Limb (tissue), 2 donors: ENCODE results near the gene TPCN1.
A peak's percentile ranks its signal among the peaks of the same experiment; 100 is the strongest.

ENCODE experiments used
- DNase-seq, 2 donors: peaks; one replicate each; pipeline ENCODE4 v3.0.0-alpha.2; 2016; ENCODE audit errors: extremely low spot score in 2 of 2

The TPCN1 gene

DNA sequence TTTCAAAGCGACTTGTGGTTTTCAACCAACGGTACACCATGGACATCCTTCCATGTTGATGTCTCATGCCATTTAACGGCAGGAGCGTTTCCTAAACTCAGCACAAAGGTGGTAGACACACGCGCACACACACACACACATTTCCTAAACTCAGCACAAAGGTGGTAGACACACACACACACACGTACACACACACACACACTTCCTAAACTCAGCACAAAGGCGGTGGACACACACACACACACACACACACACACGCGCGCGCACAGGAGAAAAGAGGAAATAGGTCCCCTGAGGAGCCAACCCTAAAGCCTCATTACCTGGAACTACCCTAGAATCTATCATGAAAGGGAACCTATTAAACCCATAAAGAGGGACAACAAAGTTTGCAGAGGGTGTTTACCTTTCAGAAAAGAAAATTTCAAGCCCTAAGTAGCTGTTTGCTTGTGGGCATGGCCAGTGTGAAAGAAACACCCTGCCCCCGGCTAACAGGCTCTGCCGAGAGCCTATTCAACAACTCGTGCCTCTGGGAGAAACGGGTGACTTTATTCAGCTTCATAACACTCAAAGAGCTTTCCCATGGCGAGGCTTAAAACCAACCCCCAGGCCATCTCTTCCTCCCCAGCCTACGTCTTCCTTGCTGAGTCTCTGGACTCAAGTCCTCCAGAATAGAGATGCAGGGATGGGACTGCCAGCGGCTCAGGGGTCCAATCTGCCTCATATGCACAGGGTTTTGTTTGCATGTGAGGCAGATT is 81.8 kb downstream of the TPCN1 start:
- DNase-seq: no peak

DNA sequence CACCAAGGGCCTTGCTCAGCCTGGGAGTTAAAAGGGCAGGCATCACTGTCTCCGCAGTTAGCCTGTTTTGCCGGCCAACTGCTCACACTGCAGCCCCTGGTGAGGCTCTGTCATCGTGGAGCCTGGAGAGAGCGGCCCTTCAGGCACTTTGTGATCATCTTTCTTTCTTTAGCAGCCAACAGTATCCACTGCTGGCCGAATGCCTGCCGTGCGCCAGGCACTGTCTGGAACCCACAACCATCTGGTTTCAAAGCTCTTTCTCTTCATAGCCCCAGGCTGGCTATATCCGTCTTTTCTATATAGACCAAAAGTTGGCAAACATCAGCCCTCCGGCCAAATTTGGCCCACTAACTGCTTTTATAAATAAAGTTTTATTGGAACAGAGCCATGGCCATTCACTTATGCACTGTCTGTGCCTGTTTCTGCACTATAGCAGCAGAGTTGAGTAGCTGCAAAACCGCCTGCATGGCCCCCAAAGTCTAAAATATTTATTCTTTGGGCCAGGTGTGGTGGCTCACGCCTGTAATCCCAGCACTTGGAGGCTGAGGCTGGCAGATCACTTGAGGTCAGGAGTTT is 84.1 kb downstream of the TPCN1 start:
- DNase-seq: no peak

DNA sequence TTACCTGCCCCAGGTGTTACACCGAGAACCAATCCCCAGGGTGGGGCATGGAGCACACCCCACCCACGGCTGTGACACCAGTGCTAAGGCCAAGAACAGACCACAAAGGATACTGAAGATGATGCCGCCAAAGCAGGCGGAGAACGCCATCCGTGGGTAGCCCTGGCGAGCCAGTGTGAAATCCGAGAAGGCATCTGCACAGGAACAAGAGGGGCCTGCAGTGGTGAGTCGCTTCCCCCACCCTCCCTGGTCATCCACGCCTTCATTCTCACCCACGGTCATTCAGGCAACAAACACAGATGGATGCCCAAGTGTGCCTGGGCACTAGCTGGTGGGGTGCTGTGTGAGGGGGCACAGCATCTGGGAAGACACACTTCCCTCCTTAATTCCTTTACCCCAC is 85.1 kb downstream of the TPCN1 start:
- no peak for DNase-seq

DNA sequence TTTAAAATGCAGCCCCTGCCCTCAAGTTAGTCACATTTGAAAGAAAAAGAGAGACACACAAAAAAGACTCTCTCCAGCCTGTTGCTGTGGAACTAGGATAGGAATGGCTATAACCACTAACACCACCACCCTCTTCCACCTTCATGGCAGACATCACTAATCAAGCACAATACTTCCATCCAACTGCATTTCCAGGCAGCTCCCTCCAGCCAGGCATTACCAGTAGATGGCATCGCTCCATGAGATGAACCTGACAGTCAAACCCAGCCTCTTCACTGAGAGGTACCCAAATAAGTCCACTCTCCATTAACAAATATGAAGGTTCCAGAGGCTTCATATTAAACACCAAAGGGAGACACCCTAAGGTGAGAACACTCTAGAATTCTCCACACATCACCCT is 89.2 kb downstream of the TPCN1 start:
- no peak for DNase-seq

DNA sequence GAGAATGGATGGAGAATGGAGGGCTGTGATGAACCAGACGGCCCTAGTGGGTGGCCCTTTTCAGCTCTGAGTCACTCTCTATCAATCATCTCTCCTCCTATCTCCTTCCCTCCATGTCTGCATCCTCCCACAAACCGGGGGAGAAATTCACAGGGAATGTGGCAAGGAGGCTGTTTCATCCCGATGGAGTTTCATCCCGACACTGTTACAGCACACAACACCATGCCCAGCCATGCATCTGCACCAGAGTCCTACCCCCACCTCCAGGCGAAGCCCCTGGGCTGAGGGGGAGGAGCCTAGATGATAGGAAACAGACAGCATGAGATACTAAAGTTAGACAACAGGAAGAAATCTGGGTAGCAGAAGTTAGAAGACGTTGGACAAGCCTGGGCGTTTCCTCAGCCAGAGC is 92.9 kb downstream of the TPCN1 start:
- DNase-seq: no peak

DNA sequence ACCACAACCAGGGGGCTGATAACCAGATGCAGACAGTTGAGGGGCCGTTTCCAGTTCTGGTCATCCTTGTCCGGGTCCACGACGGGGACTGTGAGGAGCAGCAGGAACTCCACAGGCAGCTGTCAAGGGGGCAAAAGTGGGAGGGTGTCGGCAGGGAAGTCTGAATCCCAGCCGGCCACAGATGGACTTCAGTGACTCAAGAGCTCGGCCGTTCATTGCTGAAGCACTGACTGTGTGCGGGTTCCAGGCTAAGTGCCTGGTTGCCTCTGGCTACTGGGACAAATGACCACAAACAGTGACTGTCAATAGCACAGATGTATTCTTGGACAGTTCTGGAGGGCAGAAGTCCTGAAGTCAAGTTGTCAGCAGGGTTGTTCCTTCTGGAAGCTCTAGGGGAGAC is 94.1 kb downstream of the TPCN1 start:
- no peak for DNase-seq

DNA sequence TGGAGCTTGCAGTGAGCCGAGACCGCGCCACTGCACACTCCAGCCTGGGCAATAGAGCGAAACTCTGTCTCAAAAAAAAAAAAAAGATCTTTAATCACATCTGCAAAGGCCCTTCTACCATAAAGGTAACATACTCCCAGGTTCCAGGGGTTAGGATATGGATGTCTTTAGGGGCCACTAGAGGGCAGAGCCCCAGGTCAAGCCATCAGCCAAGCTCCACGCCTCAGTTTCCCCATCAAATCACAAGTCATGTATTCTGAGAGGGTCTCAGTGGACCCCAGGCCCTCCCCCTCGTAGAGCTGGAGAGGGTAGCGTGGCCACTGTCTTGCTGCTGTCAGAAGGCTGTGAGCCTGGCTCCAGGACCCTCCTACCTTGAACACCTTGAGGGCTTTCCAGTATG is 94.9 kb downstream of the TPCN1 start:
- DNase-seq: no peak

DNA sequence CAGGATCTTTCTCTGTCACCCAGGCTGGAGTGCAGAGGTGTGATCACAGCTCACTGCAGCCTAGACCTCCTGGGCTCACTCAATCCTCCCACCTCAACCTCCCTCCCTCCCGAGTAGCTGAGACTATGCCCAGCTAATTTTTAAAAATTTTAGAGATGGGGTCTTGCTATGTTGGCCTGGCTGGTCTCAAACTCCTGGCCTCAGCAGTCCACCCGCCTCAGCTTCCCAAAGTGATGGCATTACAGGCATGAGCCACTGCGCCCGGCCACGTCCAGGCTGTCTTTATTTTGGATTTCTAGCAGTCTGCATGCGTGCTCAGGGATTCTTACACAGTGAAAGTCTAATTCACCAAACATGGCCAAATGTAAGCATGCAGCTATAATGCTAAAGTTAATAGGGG is 95.9 kb downstream of the TPCN1 start:
- no peak for DNase-seq

DNA sequence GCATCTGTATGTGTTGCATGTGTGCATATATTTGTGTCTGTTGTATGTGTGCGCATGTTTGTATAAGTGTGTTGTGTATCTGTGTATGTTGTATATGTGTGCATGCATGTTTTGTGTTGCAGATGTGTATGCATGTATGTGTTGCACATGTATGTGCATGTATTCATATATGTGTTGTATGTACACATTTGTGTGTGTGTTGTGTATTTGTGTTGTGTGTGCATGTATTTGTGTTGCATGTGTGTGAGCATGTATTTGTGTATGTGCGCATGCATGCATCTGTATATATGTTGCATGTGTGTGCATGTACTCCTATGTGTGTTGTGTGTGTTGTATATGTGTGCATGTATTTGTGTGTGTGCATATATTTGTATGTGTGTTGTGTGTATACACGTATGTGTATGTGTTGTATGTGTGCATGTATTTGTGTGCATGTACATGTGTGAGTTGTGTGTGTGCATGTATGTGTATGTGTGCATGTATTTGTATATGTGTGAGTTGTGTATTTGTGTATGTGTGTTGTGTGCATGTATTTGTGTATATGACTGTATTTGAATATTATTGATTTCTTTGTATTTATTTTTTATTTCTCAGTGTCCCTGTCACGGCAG is 96.9 kb downstream of the TPCN1 start:
- DNase-seq: no peak

DNA sequence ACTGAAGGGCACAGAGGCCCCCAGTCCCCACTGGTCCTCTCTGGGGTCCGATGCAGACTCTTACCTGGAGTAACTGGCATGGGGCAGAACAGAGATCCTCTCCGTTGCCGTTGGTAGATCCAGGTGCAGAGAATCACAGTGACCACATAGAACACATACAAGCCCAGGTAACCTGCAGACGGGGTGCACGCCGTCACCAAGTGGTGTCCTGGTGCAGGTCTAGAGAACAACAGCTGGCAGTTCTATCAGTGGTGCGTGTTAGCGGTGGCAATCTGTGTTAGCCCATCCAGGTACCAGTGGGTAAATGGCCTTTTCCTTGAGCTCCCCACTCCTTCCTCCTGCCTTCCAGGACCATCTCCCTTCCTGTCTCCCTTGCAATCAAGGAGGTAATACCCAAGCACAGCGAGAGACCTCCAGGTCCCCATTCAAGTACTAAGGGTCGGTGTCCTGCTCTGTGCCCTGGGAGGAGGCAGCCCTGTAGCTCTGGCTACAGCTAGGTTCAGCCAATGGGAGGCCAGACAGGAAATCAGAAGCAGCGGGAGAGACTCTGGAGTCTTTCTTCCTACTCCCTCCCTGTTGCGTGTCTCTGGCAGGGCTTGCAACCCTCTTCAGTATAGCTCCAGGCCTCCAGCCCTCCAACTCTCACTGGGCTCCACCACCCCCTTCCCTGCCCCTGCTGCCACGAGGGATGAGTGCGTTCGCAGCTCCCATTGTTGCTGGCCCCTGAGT is 97.8 kb downstream of the TPCN1 start:
- no peak for DNase-seq

DNA sequence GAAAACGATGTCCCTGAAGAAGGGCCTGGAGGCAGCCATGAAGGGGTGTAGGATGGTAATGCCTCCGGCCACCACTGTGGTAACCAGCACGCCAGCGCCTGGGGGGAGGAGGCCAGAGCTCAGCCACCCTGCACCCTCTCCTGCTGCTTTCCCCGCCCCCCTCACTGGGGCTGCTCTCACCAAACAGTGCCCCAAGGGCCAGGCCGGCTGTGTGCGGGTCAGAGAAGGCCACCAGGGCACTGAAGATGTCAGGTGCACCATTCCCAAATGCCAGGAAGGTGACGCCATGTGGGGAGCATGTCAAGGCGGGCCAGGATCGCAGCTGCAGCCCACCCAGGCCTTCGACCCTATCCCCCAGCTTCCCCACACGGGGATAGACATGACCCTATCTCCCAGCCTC is 99.1 kb downstream of the TPCN1 start:
- DNase-seq: no peak

DNA sequence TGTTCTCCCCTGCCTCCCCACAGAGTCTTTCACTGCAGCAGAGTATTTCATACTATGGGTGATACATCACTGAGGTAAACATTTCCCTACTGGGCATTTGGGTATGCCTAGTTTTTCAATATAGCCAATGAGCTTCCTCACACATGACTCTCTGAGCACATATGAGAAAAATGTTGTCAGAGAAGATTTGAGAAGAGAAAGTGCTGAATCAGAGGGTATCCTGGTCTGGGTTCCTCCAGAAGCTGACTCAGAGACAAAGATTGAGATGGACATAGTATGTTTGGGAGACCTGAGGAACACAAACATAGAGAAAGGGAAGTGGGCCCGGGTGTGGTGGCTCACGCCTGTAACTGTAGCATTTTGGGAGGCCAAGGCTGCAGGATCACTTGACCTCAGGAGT is 101.1 kb downstream of the TPCN1 start:
- DNase-seq: no peak

DNA sequence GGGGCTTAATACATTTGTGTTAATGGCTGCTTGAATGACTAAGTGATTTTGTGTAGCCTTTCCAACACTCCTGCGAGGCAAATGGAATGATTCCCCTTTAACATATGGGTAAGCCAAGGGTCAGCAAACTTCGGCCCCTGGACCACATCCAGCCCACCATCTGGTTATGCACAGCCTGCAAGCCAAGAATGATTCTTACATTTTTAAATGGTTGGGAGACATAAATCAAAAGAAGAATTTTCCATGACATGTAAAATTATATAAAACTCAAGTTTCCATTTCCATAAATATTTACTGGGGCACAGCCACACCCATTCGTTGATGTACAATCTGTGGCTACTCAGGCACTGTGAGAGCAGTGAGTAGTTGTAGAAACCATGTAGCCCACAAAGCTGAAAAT is 104.7 kb downstream of the TPCN1 start:
- peak in 1 of 2 donors; percentile 33 for DNase-seq

DNA sequence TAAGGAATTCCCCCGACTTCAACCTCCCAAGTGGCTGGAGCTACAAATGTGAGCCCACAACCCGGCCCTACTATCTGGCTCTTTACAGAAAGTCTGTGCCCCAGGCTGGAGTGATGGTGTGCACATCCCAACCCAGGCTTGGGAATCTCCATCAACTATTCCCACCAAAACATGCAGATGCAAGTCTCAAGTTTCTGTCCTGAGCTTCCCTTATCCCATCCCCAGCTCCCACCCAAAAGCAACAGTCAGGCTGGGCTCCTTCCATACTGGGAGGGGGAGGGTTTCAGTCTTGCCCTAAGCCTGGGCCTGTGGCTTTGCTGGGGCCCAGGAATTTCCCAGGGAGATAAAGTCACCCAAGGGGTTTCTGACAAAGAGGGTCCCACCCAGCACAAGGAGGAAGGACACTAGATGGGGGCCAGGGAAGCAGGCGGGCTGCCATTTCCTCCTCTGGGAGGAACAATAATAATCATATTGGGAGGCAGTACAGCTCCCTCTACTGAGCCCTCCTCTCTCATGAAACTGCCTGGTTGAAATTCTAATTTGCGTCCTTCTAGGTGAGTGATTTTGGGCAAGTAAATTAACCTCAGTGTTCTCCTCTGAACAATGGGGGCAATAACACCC is 105.6 kb downstream of the TPCN1 start:
- no peak for DNase-seq

DNA sequence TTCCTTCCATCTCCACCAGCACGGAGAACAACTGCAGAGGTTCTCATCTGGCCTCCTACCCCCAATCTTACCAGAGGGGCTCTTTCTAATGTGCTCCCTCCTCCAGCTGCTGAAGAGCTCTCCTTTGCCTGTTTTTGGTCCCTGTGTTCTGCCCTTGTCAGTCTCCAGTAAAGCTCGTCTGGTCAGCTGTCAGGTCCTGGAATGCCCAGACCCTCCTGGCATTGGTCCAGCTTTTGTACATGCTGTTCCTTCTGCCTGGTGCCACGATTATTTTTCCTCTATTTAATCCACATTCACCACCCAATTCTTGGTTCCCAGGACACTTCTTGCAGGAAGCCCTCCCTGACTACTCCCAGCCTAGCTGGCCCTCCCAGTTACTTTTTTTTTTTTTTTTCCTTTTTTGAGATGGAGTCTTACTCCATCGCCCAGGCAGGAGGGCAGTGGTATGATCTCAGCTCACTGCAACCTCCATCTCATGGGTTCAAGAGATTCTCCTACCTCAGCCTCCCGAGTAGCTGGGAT is 107.2 kb downstream of the TPCN1 start:
- DNase-seq: no peak

DNA sequence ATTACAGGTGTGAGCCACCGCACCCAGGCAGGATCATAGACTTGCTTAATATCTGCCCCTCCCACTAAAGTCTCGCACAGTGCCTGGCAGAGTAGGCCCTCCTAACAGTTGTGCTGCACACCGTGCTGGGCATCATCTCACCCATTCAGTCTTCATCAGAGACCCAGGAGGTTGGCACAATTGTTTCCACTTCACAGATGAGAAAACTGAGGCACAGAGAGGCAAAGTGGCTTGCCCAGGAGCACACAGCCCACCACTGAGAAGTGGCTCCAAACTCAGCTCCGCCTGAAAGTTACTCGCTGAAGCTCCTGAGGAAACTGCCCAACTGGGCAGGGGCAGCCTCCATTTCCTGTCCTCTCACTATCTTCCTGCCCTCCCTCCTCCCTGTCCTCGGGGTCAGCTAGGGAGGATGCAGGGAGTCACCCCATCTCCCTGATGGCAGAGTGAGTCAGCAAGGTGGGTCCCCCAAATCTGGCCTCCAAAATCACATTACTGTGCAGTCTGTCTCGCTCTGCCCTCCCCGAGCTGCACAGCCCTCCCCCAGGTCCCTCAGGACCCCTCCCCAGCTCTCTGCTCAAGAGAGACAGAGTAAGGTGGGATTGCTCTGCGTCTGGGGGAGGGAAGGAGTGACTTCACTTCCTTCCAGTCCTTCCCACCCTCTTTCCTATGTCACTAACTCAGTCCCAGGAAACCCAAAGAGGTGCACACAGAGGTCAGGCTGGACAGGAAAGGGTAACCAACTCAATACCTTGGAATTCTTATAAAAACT is 107.9 kb downstream of the TPCN1 start:
- DNase-seq: no peak

DNA sequence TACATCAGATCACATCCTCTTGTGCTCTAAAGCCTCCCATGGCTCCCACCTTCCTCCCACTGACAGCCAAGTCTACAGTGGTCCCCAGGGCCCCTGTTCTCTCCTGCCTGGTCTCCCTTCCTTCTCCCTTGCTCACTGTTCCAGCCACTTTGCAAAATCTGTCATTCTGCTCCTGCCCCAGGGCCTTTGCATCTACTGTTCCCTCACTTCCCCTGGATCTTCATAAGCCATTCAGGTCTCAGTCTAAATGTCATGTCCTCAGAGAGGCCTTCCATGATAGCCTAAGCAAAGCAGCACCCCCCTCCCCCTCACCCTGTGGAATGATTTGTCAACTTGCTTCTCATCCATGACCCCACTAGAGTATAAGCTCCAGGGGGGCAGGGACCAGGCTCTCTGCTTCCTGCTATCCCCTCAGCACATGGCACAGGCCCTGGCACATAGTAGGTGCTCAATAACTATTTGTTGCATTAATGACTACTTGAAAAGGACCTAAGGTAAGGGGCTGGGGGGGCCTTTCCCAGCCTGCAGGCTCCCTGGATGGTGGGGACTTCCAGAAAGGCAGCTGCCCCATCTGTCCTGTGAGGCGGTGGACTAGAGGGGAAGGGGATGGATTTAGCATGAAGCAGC is 108.6 kb downstream of the TPCN1 start:
- no peak for DNase-seq

DNA sequence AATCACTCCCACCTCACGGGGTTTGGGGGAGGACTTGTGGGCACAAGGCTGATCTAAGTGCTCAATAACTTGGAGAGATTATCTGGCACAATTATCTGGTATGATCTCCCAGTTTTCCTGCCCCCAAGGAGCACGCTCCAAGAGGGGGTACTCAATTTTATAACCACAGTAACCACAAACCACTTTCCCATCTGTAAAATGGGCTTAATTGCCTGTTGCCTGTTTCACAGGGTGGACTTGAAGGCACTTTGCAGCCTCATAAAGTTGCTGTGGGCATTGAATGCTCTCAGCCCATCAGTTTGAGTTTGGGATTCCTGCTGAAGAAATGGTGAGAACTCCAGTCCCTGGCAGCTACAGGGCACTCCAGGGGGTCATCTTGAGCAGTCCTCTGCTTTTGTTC is 109.2 kb downstream of the TPCN1 start:
- DNase-seq: no peak

DNA sequence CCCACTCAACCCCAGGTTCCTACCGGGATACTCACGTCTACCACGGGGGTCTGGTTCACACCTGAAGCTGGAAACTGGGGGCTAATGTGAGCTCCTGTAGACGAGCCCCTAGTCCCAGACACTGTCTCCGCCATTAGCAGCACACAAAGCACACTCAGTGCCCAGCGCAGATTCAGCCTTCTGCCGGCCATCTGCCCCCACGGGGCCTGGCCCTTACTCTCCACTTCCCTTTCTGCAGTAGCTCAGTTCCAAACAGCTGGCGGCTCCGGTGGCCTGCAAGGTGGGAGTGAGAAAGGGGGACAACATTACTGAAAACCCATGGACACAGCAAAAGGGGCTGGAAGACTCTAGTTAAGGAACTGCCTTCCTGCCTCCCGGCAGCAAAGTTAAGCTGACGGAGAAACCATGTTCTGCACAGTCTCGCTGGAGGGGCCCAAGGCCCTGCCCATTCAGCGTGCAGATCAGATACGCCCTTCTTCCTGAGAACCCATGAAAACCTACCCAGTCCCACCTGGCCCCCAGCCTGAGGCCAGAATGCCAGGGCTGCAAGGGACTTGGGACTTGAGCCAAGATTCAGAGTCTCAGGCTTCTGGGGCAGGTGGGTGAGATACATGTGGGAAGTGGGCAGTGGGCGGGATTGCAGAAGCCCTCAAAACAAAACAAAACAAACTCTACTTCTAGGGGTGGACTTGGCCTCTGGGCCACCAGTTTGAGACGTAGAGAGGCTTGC is 111.6 kb downstream of the TPCN1 start:
- DNase-seq: no peak

DNA sequence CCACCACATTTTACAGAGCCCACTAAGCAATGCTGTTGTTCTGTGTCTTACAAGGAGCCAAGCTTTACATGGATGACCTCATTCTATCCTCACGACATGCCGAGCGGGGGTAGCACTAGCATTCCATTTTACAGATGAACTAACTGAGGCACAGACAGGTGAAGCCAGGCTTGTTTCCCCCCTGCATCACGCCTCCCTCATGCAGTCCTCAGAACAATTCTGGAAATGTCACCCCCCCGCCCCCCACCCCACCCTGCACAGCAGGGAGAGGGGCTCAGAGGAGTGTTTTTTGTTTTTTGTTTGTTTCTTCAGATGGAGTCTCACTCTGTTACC is 112.1 kb downstream of the TPCN1 start:
- DNase-seq: no peak
